Fibroblast of skin of left quadriceps (primary cell): Measurements from ENCODE around the gene TBC1D10B.
"Not testable (repeated sequence)": the region's sequence is repeated elsewhere in the genome, so short reads cannot be mapped to it uniquely, and the experiment has no call there.

Source experiments
- DNase-seq, 2 experiments: peaks; one replicate each; pipeline ENCODE4 v3.0.0-alpha.2; 2013; ENCODE audit warnings: low read depth in 2 of 2

The TBC1D10B gene

GRCh38 chr16:30335028-30335597 lies 35.2 kb downstream of the TBC1D10B start:
- peak; percentile 44 to 49 for DNase-seq

GRCh38 chr16:30334473-30334989 lies 35.8 kb downstream of the TBC1D10B start:
- DNase-seq = peak; percentile 29 to 41

DNA sequence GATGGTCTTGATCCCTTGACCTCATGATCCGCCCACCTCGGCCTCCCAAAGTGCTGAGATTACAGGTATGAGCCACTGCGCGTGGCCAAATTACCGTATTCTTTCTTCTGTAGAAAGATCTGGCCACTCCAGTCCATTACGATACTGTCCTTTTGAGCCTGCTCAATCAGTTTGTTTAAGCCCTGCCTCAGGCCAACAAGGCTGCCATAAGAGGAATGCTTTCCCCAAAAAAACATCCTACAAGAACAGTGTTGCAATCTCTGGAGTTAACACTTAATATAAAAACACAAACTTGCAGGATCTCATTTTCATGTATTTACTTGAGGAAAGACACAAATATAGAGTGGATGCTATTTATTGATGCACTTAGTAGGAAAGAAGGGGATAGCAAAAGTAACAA lies 46.1 kb downstream of the TBC1D10B start:
- not testable (repeated sequence) for DNase-seq

DNA sequence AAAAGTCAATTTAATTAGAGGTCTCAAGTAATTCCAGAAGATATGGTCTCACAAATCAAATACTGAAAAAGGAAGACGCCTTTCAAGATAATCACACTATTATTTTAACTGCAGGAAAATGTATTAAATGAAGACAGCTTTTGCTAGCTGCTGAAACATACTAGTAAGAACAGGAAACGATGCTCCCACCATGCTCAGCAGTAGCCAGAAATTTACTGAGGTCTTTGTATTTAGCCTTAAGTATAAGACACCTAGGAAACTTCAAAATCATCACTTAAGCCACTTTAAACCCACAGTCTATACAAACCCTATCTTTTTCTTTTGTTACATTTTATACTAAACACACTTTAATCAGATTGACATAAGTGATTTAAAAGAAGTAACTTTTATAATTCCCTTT lies 51.6 kb downstream of the TBC1D10B start:
- DNase-seq = not testable (repeated sequence)

GRCh38 chr16:30310937-30311336 lies 59.4 kb downstream of the TBC1D10B start:
- DNase-seq = not testable (repeated sequence)

- DNase-seq = not testable (repeated sequence)
Observed at GRCh38 chr16:30309255-30309654, 61.0 kb downstream of the TBC1D10B start.
